GM23338 (cell line): ENCODE results near the gene ZBTB25.

Experiments used
- EZH2phosphoT487 ChIP-seq: fragments of 200-600 bp; sonication (generic); IDR thresholded peaks from one replicate; pipeline ENCODE4 v1.8.1; 2018; ENCODE audit warnings: antibody characterized with exemption; ENCODE audit not compliant: unreplicated experiment
- JUNB ChIP-seq: IDR thresholded peaks from one replicate; pipeline ENCODE4 v1.6.1; 2016; ENCODE audit warnings: antibody characterized with exemption; ENCODE audit not compliant: unreplicated experiment
- POLR2AphosphoS5 ChIP-seq: IDR thresholded peaks from 2 replicates; pipeline ENCODE4 v1.6.1; 2016; ENCODE audit warnings: antibody characterized with exemption, low read depth
- ZNF331 ChIP-seq: fragments of 250-450 bp; sonication (Bioruptor Pico); IDR thresholded peaks from 2 replicates; pipeline ENCODE4 v1.5.0; 2020; ENCODE audit warnings: low read depth, mild to moderate bottlenecking, moderate library complexity
- TF ChIP-seq, protein P1 (sequence below), 2 experiments: fragments of 200-600 bp in 1 of 2; sonication (generic) in 1 of 2; conservative IDR thresholded peaks; 2 replicates each; pipeline versions ENCODE4 v1.5.1 to v1.6.1; 2016 to 2017; ENCODE audit warnings: antibody characterized with exemption in 2 of 2, low read depth in 2 of 2, mild to moderate bottlenecking in 2 of 2, moderate library complexity in 1 of 2
- TF ChIP-seq, protein P2 (sequence below): IDR thresholded peaks from one replicate; pipeline ENCODE4 v1.6.1; 2018; ENCODE audit warnings: antibody characterized with exemption; ENCODE audit not compliant: unreplicated experiment

DNA sequence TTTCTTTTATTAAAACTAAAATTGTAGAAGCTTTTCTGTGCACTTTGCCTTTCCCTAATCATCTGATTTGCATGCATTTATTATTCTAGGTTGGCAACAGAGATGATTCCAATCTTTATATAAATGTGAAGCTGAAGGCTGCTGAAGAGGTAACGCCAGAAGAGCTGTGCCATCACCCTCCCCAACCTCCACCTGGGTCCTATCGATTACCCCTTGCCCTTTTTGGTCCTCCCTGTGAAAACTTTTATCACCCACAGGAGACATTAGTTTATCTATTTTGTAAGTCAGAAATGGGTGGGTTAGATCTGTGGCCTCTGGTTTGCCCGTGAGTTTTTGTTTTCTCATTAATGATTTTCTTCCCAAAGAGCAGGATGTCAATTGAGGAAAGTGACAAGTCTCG is 92.6 kb downstream of the ZBTB25 start:
- TF ChIP-seq, protein P1, sequence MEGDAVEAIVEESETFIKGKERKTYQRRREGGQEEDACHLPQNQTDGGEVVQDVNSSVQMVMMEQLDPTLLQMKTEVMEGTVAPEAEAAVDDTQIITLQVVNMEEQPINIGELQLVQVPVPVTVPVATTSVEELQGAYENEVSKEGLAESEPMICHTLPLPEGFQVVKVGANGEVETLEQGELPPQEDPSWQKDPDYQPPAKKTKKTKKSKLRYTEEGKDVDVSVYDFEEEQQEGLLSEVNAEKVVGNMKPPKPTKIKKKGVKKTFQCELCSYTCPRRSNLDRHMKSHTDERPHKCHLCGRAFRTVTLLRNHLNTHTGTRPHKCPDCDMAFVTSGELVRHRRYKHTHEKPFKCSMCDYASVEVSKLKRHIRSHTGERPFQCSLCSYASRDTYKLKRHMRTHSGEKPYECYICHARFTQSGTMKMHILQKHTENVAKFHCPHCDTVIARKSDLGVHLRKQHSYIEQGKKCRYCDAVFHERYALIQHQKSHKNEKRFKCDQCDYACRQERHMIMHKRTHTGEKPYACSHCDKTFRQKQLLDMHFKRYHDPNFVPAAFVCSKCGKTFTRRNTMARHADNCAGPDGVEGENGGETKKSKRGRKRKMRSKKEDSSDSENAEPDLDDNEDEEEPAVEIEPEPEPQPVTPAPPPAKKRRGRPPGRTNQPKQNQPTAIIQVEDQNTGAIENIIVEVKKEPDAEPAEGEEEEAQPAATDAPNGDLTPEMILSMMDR (conservative IDR thresholded peaks at IDR 0.05; ENCODE audit: low read depth in 2 of 2): no peak
- TF ChIP-seq POLR2AphosphoS5 (no peak), ZNF331 (no peak), EZH2phosphoT487 (no peak), JUNB (no peak)
- TF ChIP-seq, protein P2, sequence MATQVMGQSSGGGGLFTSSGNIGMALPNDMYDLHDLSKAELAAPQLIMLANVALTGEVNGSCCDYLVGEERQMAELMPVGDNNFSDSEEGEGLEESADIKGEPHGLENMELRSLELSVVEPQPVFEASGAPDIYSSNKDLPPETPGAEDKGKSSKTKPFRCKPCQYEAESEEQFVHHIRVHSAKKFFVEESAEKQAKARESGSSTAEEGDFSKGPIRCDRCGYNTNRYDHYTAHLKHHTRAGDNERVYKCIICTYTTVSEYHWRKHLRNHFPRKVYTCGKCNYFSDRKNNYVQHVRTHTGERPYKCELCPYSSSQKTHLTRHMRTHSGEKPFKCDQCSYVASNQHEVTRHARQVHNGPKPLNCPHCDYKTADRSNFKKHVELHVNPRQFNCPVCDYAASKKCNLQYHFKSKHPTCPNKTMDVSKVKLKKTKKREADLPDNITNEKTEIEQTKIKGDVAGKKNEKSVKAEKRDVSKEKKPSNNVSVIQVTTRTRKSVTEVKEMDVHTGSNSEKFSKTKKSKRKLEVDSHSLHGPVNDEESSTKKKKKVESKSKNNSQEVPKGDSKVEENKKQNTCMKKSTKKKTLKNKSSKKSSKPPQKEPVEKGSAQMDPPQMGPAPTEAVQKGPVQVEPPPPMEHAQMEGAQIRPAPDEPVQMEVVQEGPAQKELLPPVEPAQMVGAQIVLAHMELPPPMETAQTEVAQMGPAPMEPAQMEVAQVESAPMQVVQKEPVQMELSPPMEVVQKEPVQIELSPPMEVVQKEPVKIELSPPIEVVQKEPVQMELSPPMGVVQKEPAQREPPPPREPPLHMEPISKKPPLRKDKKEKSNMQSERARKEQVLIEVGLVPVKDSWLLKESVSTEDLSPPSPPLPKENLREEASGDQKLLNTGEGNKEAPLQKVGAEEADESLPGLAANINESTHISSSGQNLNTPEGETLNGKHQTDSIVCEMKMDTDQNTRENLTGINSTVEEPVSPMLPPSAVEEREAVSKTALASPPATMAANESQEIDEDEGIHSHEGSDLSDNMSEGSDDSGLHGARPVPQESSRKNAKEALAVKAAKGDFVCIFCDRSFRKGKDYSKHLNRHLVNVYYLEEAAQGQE: no peak
